NT2/D1 (cell line): ENCODE data around the gene AP2B1.

Experiments
- DNase-seq: peaks from one replicate; pipeline ENCODE4 v3.0.0-alpha.2; 2011; ENCODE audit warnings: low read depth, low spot score
- H3K27me3 ChIP-seq: 2 replicates; pipeline ENCODE4 v1.6.0; 2011; ENCODE audit warnings: mild to moderate bottlenecking; ENCODE audit not compliant: insufficient read length, insufficient read depth
- H3K36me3 ChIP-seq: 2 replicates; pipeline ENCODE4 v1.6.1; 2011; ENCODE audit warnings: mild to moderate bottlenecking, low read length, mixed read lengths; ENCODE audit not compliant: insufficient read depth, insufficient read length
- H3K4me1 ChIP-seq: 2 replicates; pipeline ENCODE4 v1.5.1; 2011; ENCODE audit not compliant: insufficient read depth, insufficient read length
- H3K4me3 ChIP-seq: 2 replicates; pipeline ENCODE4 v1.5.1; 2011; ENCODE audit warnings: low read depth; ENCODE audit not compliant: insufficient read length
- H3K9ac ChIP-seq: 2 replicates; pipeline ENCODE4 v1.6.0; 2011; ENCODE audit warnings: low read depth; ENCODE audit not compliant: insufficient read length
- H3K9me3 ChIP-seq: 2 replicates; pipeline ENCODE4 v1.5.1; 2011; ENCODE audit warnings: mild to moderate bottlenecking, low read length; ENCODE audit not compliant: insufficient read depth
- SUZ12 ChIP-seq: IDR thresholded peaks from 2 replicates; pipeline ENCODE4 v1.6.1; 2011; ENCODE audit not compliant: insufficient read length, insufficient read depth; ENCODE audit errors: extremely low read depth
- YY1 ChIP-seq: IDR thresholded peaks from 2 replicates; pipeline ENCODE4 v1.6.1; 2011; ENCODE audit not compliant: insufficient read length, insufficient read depth
- ZNF274 ChIP-seq: IDR thresholded peaks from 2 replicates; pipeline ENCODE4 v1.6.1; 2011; ENCODE audit warnings: mild to moderate bottlenecking, low read depth, low read length

Gene AP2B1

DNA sequence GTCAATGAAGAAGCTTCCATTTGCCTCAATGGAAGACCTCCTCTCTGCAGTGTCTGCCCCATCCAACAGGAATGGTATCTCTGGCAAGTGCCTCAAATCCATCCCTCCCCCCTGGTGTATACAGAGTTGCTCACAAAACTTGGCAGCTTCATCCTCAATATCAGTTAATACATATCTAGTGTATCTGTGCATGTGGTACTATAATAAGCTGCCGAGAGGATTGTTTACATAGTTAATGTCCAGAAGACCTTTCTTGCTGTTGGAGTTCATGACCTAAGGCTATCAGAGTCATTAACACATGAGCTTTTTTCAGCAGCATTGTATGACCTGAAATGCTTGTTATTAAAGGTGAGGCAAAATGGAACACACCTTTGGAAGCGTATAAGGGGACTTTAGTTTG is 130.4 kb downstream of the AP2B1 start:
- Histone ChIP-seq H3K9ac (no peak overlapping the region), H3K4me3 (no peak overlapping the region), H3K4me1 (peaks cover 4% of the 10 kb centered on the region), H3K27me3 (no peaks in the 10 kb centered on the region), H3K9me3 (no peaks in the 10 kb centered on the region), H3K36me3 (peaks cover 79% of the 10 kb centered on the region)
- DNase-seq, result no peak
- TF ChIP-seq SUZ12 (no peak), YY1 (no peak), ZNF274 (no peak)

- H3K4me1 ChIP-seq, result peaks cover 9% of the 10 kb centered on the region
- TF ChIP-seq YY1 (no peak), SUZ12 (no peak), ZNF274 (no peak)
- no peak for DNase-seq
- no peaks in the 10 kb centered on the region for H3K27me3 ChIP-seq
- no peak overlapping the region for H3K4me3 ChIP-seq
- H3K36me3 ChIP-seq, result peaks cover 67% of the 10 kb centered on the region
- no peaks in the 10 kb centered on the region for H3K9me3 ChIP-seq
- no peak overlapping the region for H3K9ac ChIP-seq
These were observed 136.6 kb downstream of the AP2B1 start for GRCh38 chr17:35723735-35724134.

DNA sequence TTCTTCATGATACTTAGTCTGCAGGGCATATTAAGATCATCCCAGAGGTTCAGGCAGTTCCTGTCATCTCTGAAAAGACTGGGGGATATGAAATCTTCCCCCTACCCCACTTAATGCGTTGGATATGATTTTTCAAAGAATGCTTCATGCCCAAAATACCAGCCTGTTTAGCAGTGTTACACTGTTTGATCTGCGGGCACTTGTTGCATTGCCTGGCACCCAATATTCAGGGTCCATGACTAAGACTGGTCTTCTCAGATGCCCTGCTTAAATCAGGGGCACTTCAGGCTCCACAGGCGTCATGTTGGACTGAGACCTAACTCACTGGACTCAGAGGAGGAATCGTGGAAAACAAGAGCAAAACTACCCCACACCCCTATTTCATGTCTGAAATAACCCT is 137.9 kb downstream of the AP2B1 start:
- H3K9ac ChIP-seq, result no peak overlapping the region
- peaks cover 54% of the 10 kb centered on the region for H3K36me3 ChIP-seq
- TF ChIP-seq YY1, result no peak
- H3K4me3 ChIP-seq, result no peak overlapping the region
- peaks cover 15% of the 10 kb centered on the region for H3K4me1 ChIP-seq
- no peaks in the 10 kb centered on the region for H3K27me3 ChIP-seq
- DNase-seq, result no peak
- no peaks in the 10 kb centered on the region for H3K9me3 ChIP-seq

DNA sequence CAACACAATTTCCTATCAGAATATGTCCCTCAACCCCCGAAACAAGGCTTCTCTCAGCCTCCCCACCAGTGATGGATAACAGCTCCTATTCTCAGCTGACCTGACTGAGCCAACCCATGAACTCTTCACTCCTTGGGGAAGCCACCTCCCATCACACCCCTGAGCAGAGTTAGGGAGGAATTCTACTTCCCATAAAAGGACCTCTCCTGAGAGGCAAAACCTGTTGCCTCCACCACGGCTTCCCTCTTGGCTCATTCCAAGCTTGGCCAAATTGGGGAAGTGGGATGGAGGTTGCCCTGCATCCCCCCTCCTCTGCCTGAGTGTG is 138.6 kb downstream of the AP2B1 start:
- Histone ChIP-seq H3K9me3 (no peaks in the 10 kb centered on the region), H3K4me3 (no peak overlapping the region), H3K9ac (no peak overlapping the region), H3K27me3 (no peaks in the 10 kb centered on the region), H3K4me1 (peaks cover 15% of the 10 kb centered on the region), H3K36me3 (peaks cover 51% of the 10 kb centered on the region)
- no peak for DNase-seq
- no peak for TF ChIP-seq ZNF274
- TF ChIP-seq SUZ12, result no peak
- no peak for TF ChIP-seq YY1

DNA sequence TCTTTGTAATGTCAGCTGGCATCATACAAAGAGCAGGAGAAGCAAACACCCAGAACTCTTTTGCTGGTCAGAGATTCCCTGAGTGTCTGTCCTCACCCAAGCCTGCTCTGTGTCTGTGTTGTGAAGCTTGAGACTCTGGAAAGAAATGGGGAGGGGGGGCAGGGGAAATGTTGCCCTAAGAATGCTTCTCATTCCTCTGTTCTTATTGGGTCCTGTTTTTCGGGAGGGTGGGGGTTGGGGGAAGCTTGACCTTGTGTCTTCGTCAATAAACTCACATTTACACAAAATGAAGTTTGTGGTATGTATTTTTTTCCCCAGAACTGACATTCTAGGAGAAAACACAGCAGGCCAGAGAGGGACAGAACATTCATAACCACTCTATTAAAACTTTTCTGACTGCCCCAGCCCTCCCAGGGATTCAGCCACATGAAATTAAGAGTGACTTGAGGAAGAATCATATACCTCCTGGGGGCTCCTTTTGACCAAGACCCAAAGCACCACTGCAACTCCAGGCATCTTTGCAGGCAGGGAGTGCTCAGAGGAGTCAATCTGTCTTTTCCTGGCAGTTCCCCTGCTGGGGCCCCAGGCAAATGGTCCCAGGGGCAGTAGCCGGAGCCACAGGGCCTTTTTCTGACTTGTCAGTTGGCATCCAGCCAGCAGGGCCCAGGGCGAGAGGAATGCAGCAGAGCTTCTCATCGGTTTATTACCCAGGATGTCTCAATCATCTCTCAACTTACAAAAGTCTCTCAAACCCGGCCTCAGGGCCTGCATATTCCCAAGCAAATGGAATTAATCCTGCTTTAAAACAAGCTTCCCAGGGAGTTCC is 139.2 kb downstream of the AP2B1 start:
- no peak overlapping the region for H3K9ac ChIP-seq
- DNase-seq, result no peak
- H3K4me1 ChIP-seq, result peaks cover 17% of the 10 kb centered on the region
- no peak for TF ChIP-seq SUZ12
- no peak for TF ChIP-seq ZNF274
- TF ChIP-seq YY1, result no peak
- H3K4me3 ChIP-seq, result no peak overlapping the region
- H3K36me3 ChIP-seq, result peaks cover 47% of the 10 kb centered on the region
- H3K27me3 ChIP-seq, result no peaks in the 10 kb centered on the region
- no peaks in the 10 kb centered on the region for H3K9me3 ChIP-seq

DNA sequence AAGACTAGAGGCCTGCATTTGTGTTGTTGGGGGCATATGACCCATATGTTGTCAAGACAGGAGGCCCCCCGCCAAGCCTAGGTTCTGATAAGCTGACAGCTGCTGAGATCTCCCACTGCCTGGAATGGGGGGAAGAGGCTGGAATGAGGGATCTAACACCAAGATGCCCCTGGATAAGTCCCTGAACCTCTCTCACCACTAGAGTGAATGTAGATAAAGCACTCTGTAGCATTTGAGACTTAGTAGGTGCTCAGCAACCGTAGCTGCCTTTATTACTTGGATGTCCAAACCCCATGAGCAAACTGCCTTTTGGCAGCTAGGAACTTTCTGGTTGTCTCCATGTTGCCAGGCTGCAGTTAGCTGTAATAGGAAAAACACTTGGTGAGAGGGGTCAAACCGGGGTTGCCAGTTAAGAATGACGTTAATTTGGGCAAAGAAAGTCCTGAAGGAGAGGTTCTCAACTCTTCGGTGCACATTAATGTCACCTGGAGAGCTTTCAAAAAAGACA is 139.9 kb downstream of the AP2B1 start:
- peaks cover 17% of the 10 kb centered on the region for H3K4me1 ChIP-seq
- DNase-seq, result no peak
- H3K9ac ChIP-seq, result no peak overlapping the region
- peaks cover 40% of the 10 kb centered on the region for H3K36me3 ChIP-seq
- no peak for TF ChIP-seq SUZ12
- no peak overlapping the region for H3K4me3 ChIP-seq
- no peaks in the 10 kb centered on the region for H3K9me3 ChIP-seq
- H3K27me3 ChIP-seq, result no peaks in the 10 kb centered on the region

GRCh38 chr17:35727635-35728034 is 140.5 kb downstream of the AP2B1 start:
- Histone ChIP-seq H3K36me3 (peaks cover 35% of the 10 kb centered on the region), H3K9me3 (no peaks in the 10 kb centered on the region), H3K27me3 (no peaks in the 10 kb centered on the region), H3K9ac (no peak overlapping the region), H3K4me3 (no peak overlapping the region), H3K4me1 (peaks cover 17% of the 10 kb centered on the region)
- TF ChIP-seq SUZ12, result no peak
- no peak for TF ChIP-seq YY1
- no peak for TF ChIP-seq ZNF274
- no peak for DNase-seq
